ENCODE results near the gene CDC14A.
"Not testable (repeated sequence)": the region's sequence is repeated elsewhere in the genome, so short reads cannot be mapped to it uniquely, and the experiment has no call there.

CDC14A gene

DNA sequence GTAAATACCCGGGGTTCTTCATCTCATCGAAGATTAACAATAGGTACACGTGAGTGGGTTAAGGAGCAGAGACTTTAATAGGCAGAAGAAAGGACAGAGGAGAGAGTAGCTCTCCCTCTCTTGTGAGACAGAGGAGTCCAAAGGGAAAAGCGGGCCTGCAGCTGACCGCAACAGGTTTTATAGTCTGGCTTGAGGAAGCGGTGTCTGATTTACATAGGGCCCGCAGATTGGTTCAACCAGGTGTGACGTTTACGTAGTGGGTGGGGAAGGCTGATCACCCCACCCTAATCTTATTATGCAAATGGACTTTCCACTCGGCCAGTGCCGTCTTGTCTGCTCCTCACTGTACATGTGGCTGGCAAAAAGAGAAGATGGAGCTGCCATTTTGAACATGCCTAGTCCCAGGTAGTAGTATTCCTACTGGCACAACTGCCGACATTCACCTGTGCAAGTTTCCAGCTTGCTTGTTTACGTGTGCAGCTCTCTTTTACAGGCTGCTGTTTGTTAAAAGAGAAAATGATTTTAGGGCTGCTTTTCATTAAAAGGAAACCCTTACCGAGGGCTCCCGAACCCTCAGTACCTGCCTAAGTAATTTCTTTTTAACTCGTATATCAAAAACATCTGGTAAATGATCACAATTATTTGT lies 10.6 kb downstream of the CDC14A start:
- TF ChIP-seq, protein P1, sequence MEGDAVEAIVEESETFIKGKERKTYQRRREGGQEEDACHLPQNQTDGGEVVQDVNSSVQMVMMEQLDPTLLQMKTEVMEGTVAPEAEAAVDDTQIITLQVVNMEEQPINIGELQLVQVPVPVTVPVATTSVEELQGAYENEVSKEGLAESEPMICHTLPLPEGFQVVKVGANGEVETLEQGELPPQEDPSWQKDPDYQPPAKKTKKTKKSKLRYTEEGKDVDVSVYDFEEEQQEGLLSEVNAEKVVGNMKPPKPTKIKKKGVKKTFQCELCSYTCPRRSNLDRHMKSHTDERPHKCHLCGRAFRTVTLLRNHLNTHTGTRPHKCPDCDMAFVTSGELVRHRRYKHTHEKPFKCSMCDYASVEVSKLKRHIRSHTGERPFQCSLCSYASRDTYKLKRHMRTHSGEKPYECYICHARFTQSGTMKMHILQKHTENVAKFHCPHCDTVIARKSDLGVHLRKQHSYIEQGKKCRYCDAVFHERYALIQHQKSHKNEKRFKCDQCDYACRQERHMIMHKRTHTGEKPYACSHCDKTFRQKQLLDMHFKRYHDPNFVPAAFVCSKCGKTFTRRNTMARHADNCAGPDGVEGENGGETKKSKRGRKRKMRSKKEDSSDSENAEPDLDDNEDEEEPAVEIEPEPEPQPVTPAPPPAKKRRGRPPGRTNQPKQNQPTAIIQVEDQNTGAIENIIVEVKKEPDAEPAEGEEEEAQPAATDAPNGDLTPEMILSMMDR (IDR thresholded peaks at IDR 0.05; ENCODE audit: low read depth, low read length, missing control alignments), result no peak
- DNase-seq (ENCODE audit: extremely low read depth, low read depth), result no peak
- H3K4me3 ChIP-seq (replicated peaks; ENCODE audit: low read depth, low read length), result no peak overlapping the region

DNA sequence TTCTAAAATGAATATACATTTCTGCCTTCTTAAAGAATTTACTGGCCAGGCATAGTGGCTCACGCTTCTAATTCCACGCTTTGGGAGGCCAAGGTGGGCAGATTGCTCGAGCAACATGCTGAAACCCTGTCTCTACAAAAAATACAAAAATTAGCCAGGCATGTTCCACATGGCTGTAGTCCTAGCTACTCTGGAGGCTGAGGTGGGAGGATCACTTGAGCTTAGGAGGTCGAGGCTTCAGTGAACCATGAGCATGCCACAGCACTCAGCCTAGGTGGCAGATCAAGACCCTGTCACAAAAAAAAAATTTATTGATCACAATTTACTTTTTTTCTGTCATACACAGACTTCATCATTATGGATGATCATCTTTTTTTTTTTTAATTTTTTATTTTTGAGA lies 11.5 kb downstream of the CDC14A start:
- DNase-seq (ENCODE audit: extremely low read depth, low read depth), result no peak
- no peak overlapping the region for H3K4me3 ChIP-seq (replicated peaks; ENCODE audit: low read depth, low read length)
- TF ChIP-seq, protein P1 (IDR thresholded peaks at IDR 0.05; ENCODE audit: low read depth, low read length, missing control alignments), result no peak

DNA sequence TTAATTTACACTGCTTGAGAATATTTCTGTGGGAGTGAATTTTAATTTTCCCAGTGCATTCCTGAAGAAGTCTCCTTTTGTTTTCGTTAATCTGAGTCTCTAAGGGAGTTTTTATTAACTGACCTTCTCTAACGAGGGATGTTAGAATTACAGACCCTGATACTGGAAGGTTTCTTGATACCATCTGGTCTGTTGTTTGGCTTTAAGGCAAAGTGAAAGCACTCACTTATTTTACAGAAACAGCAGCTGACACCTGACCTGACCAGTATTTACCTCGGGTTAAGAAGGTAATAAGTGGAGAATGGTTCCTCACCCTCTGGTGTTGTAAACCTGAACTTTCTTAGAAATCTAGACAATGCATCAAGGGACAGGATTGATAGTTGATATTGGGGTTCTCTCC lies 12.4 kb downstream of the CDC14A start:
- TF ChIP-seq, protein P1 (IDR thresholded peaks at IDR 0.05; ENCODE audit: low read depth, low read length, missing control alignments), result no peak
- DNase-seq (ENCODE audit: extremely low read depth, low read depth), result no peak
- H3K4me3 ChIP-seq (replicated peaks; ENCODE audit: low read depth, low read length), result no peak overlapping the region

DNA sequence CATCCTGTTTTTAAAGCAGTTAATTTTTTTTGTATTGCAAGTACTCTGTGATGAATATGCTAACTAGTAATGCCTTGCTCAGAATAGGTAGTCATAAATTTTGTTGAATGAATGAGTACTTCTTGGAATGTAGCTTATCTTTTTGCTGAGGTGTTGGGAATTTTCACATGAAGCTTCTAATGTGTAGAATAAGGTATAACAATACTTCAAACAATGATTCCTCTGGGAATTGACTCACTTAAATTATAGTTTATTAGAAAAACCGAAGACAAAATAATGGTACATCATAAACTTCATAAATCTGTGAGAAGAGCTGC lies 13.9 kb downstream of the CDC14A start:
- H3K4me3 ChIP-seq (replicated peaks; ENCODE audit: low read depth, low read length), result no peak overlapping the region
- no peak for DNase-seq (ENCODE audit: extremely low read depth, low read depth)
- TF ChIP-seq, protein P1 (IDR thresholded peaks at IDR 0.05; ENCODE audit: low read depth, low read length, missing control alignments), result no peak

DNA sequence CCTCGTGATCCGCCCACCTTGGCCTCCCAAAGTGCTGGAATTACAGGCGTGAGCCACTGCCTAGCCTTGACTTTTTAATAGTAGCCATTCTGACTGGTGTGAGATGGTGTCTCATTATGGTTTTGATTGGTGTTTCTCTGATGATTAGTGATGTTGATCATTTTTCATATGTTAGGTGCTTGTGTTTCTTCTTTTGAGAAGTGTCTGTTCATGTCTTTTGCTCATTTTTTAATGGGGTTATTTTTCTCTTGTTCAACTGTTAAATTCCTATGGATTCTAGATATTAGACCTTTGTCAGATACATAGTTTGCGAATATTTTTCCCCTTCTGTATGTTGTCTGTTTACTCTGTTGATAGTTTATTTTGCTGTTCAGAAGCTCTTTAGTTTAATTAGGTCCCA lies 17.0 kb downstream of the CDC14A start:
- not testable (repeated sequence) for H3K4me3 ChIP-seq (replicated peaks; ENCODE audit: low read depth, low read length); DNase-seq (ENCODE audit: extremely low read depth, low read depth)

DNA sequence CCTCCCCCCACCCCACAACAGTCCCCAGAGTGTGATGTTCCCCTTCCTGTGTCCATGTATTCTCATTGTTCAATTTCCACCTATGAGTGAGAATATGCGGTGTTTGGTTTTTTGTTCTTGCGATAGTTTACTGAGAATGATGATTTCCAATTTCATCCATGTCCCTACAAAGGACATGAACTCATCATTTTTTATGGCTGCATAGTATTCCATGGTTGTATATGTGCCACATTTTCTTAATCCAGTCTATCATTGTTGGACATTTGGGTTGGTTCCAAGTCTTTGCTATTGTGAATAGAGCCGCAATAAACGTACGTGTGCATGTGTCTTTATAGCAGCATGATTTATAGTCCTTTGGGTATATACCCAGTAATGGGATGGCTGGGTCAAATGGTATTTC lies 21.6 kb downstream of the CDC14A start:
- H3K4me3 ChIP-seq (replicated peaks; ENCODE audit: low read depth, low read length); DNase-seq (ENCODE audit: extremely low read depth, low read depth): not testable (repeated sequence)

DNA sequence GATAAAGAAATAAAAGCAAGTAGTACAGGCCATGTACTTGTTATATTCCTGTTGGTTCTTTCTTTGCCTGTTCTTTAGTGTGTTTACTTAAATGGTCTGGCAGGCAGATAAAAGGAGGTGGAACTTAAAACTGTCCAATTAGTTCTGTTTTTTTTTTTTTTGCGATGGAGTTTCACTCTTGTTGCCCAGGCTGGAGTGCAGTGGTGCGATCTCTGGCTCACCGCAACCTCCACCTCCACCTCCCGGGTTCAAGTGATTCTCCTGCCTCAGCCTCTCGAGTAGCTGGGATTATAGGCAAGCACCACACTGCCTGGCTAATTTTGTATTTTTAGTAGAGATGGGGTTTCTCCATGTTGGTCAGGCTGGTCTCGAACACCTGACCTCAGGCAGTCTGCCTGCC lies 24.6 kb downstream of the CDC14A start:
- not testable (repeated sequence) for H3K4me3 ChIP-seq (replicated peaks; ENCODE audit: low read depth, low read length); DNase-seq (ENCODE audit: extremely low read depth, low read depth)

DNA sequence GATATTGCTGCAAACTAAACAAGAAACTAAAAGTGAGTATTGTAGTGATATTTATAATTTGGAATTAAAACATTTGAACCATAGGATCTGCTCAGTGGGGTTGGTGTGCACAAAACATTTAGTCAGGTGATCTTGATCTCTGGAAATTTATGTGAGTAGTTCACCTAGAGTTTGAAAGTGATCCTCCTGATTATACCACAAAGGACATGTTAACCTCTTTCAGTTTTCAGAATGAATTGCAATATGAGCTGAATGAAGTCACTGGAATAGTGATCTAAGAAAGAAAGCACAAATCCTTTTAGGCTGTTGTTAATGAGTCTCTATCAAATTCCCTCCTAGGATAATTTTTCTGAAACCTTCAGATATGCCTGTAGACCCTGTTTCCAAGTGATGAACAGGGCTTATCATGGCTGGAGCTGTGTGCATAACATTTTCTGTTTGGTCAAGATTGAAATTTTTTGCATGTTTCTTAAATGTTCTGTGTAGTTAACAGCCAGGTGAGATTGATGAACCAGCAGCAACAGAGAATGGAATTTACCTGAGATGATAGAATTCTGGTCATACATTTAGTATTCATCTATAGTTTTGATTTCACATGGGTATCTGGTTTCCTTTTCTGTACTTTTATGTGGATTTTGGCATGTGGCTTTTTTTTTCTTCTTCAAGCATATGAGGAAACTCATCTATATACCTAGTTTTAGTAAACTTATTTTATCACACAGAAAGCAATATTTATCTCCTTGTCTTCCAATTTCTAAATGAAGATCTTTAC lies 25.5 kb downstream of the CDC14A start:
- no peak overlapping the region for H3K4me3 ChIP-seq (replicated peaks; ENCODE audit: low read depth, low read length)
- no peak for DNase-seq (ENCODE audit: extremely low read depth, low read depth)
- TF ChIP-seq, protein P1 (IDR thresholded peaks at IDR 0.05; ENCODE audit: low read depth, low read length, missing control alignments), result no peak

Data from HFF-Myc (cell line).